Measurements from ENCODE around the gene HAP1. TPM values are rescaled to one million over a fixed set of nuclear protein-coding genes. Genes with fewer than 3 reads are reported as not detected.
"Not testable (repeated sequence)": the region's sequence is repeated elsewhere in the genome, so short reads cannot be mapped to it uniquely, and the experiment has no call there.

HAP1 gene
- total RNA-seq, 1 donor from 2014 or later: 0.08 TPM

DNA sequence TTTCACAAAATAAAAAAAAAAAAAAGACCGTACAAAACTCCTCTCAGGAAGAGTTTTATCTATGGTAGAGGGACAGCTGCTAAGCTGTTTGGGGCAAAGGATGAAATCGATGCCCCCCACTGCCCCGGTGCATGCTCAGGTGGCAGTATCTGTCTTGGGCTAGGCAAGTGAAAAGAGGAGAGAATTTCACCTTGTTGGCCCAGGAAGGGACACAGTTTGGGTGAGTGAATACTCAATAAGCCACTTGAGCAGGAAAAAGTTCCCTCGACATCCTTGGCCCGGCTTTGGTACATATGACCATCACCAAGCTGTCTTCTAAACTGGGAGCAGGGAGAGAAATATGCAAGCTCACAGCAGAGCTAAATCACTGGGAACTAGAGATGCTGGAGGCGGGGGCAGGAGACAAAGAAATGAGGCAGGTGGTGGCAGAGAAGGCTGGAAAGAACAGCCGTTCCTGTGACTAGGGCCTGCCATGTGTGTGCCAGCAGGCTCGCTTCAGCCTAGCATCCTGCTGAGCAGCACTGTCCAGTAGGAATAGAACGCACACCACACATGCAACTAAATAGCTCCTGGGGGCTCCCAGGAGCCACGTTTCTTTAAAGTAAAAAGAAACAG lies 53.9 kb downstream of the HAP1 start:
- DNase-seq (ENCODE audit: low spot score): no peak
- intact Hi-C loops (cut with DNase I): no loop called here

DNA sequence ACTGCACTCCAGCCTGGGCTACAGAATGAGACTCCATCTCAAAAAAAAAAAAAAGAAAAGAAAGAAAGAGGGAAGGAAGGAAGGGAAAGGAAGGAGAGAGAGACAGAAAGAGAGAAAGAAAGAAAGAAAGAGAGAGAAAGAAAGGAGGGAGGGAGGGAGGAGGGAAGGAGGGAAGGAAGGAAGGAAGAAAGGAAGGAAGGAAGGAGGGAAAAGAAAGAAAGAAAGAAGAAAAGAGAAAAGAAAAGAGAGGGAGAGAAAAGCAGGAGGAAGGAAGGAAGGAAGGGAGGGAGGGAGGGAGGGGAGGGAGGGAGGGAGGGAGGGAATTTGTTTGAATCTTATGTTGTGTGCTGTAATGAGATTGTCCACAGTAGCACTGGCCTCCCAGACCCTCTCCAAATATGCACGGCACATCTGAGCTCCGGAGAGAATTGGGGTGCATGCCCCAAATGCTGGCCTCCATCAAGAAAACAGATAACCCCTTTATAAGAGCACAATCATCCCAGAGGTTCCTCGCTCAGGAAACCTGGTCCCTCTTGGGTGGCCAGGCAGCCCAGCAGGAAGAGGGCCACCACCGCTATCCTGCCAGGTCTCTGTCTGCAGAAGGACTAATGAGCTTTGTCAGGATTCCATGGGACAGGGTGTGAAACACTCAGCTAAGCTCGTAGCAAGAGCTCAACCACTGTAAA lies 54.6 kb downstream of the HAP1 start:
- intact Hi-C loops (cut with DNase I): no loop called here
- no peak for DNase-seq (ENCODE audit: low spot score)

DNA sequence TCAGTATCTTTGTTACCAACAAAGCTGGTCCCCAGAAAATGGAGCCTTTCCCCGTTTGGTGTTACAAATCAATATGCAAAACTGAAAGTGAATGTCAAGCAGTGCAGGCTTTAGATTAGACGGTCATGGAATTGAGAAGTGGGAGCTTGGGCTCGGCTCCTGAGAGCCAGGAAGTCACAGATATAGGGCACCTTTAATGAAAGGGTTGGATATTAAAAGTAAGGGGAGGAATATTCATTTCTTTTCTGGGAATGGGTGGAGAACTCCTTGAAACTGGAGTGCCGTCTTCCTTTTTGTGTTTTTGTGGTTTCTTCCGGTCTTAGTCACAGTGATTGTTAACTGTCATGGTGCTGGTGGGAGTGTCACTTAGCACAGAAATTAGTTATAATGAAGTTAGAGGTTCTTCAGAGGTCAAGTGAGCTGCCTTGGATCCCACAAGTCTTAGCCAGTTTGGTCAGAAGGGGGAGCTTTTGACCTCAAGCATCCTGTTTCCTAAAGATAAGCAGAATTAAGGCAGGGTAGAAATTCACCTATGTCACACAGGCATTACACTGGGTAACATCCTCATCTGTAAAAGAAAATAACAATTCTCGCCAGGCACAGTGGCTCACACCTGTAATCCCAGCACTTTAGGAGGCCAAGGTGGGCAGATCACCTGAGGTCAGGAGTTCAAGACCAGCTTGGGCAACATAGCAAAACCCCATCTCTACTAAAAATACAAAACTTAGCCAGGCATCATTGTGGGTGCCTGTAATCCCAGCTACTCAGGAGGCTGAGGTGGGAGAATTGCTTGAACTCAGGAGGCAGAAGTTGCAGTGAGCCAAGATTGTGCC lies 55.3 kb downstream of the HAP1 start:
- no peak for DNase-seq (ENCODE audit: low spot score)
- intact Hi-C loops (cut with DNase I): no loop called here

DNA sequence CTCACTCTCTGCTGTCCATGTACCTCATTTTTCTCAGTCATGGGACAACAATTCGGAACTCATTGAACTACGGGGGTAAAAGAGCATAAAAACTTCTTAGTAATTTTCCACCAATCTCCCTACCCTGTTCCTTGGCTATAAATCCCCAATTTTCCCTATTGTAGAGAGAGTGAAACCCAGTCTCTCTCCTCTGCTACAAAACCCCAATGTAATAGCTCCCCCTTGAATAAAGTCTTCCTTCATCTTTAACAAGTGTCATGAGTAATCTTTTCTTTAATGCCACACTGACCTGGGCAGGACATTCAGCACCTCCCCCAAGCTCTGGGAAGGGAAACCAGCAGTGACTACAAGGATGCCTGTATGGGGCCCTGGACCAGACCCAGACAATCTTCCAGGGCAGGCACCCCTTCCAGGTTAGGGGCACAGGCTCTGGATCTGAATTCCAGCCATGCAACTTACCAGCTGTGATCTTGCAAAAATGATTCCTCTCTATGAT lies 56.0 kb downstream of the HAP1 start:
- DNase-seq (ENCODE audit: low spot score): no peak
- intact Hi-C loops (cut with DNase I): no loop called here

DNA sequence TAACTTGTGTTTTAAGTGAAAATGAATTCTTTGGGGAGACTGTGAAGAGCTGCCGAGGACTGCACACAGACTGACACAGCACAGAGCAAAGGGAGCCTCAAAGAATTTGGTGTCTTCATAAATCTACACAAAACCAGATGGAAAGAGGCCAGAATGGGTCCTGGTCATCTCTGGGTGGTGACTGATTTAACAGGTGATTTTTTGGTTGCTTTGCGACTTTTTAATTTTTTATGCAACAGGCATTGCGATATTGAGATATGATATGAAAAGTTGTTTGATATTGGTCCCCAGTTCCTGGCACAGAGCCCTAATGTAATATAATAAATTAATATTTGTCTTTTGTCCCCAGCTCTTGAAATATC lies 58.4 kb downstream of the HAP1 start:
- intact Hi-C loops (cut with DNase I): no loop called here
- no peak for DNase-seq (ENCODE audit: low spot score)

DNA sequence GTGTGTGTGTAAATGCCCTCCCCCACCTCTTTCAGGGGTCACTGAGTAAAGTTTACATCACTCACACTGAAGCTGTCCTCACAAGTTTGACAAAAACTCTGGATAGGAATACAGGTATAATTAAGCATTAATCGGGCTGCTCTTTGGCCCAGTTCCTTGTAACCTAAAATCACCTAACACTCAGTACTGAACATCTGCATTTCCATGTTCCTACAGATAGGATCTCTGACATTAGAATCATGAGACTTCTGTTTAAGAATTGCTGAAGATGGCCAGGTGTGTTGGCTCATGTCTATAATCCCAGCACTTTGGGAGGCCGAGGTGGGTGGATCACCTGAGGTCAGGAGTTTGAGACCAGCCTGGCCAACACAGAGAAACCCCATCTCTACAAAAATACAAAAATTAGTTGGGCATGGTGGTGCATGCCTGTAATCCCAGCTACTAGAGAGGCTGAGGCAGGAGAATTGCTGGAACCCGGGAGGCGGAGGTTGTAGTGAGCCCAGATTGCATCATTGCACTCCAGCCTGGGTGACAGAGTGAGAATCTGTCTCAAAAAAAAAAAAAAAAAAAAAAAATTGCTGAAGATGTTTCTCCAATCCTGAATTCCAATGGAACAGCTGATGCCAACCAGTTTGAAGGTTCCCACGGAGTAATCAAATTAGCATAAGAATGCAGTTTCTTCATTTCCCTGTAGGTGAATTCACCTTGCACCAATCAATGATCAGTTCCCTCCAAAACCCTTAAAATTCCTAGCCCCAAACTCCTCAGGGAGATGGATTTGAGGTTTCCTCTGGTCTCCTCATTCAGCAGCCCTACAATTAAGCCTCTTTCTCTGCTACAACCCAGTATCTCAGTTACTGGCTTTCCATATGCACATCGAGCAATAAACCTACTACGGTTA lies 59.0 kb downstream of the HAP1 start:
- intact Hi-C loops (cut with DNase I); DNase-seq (ENCODE audit: low spot score): not testable (repeated sequence)

Other genes with a start within 250 kb of the HAP1 start
- not detected for gene KRT36, start 244.7 kb downstream of the HAP1 start, total RNA-seq
- not detected for gene KRT13, start 229.0 kb downstream of the HAP1 start, total RNA-seq
- gene KRT15, start 215.8 kb downstream of the HAP1 start, total RNA-seq: not detected
- 1.1 TPM for gene KRT19, start 206.3 kb downstream of the HAP1 start, total RNA-seq
- gene KRT9, start 162.6 kb downstream of the HAP1 start, total RNA-seq: not detected
- gene KRT14, start 147.7 kb downstream of the HAP1 start, total RNA-seq: not detected
- gene KRT16, start 121.9 kb downstream of the HAP1 start, total RNA-seq: not detected
- not detected for gene KRT17, start 110.1 kb downstream of the HAP1 start, total RNA-seq
- 1,014 TPM for gene EIF1, start 45.8 kb downstream of the HAP1 start, total RNA-seq
- not detected for gene GAST, start 22.3 kb downstream of the HAP1 start, total RNA-seq
- 150 TPM for gene JUP, start 52.1 kb upstream of the HAP1 start, total RNA-seq
- gene P3H4, start 77.3 kb upstream of the HAP1 start, total RNA-seq: 5.1 TPM
- 17.7 TPM for gene FKBP10, start 78.4 kb upstream of the HAP1 start, total RNA-seq
- 22.8 TPM for gene NT5C3B, start 101.6 kb upstream of the HAP1 start, total RNA-seq
- gene KLHL10, start 103.2 kb upstream of the HAP1 start, total RNA-seq: not detected
- gene KLHL11, start 130.8 kb upstream of the HAP1 start, total RNA-seq: 5.1 TPM
- gene ACLY, start 184.3 kb upstream of the HAP1 start, total RNA-seq: 33.6 TPM
- 0.54 TPM for gene ODAD4, start 196.0 kb upstream of the HAP1 start, total RNA-seq
- 24.2 TPM for gene CNP, start 232.2 kb upstream of the HAP1 start, total RNA-seq

Data from cardiac septum (tissue), 1 donor.